A673 (cell line): Measurements from ENCODE around the gene CDKN2D.

ENCODE experiments used
- CTCF ChIP-seq: fragments of 300-800, 200-600 bp; sonication (generic); conservative IDR thresholded peaks from 2 replicates; pipeline ENCODE4 v1.5.1; 2017; ENCODE audit warnings: low read depth, mild to moderate bottlenecking, antibody characterized with exemption, low read length, moderate library complexity, mixed read lengths
- EZH2 ChIP-seq: fragments of 200-600 bp; sonication (generic); IDR thresholded peaks from 2 replicates; pipeline ENCODE4 v1.6.1; 2017; ENCODE audit warnings: borderline replicate concordance, low read depth, mild to moderate bottlenecking, mixed read lengths, antibody characterized with exemption, low read length; ENCODE audit not compliant: poor library complexity, severe bottlenecking

- TF ChIP-seq CTCF (no peak), EZH2 (no peak)
These were observed 33.2 kb upstream of the CDKN2D start for GRCh38 chr19:10601999-10602329.
